Liver (tissue), 9 donors: ENCODE measurements around the gene WDR44. TPM values are rescaled to one million over a fixed set of nuclear protein-coding genes. Genes with fewer than 3 reads are reported as not detected.

Experiments
- DNase-seq: peaks from one replicate; pipeline ENCODE4 v3.0.0-alpha.2; 2017; ENCODE audit warnings: low spot score
- H3K27ac ChIP-seq, 2 donors: one replicate each; pipeline ENCODE4 v1.7.0; 2013; ENCODE audit warnings: inconsistent platforms in 2 of 2, low read length in 2 of 2, control low read depth in 1 of 2, low read depth in 1 of 2, mild to moderate bottlenecking in 1 of 2
- H3K27me3 ChIP-seq, 4 donors: one replicate each; pipeline versions ENCODE4 v1.6.1 to v1.7.0; 2013; ENCODE audit warnings: low read length in 3 of 4, inconsistent platforms in 1 of 4, mild to moderate bottlenecking in 1 of 4, moderate library complexity in 1 of 4; ENCODE audit not compliant: control insufficient read depth in 4 of 4, insufficient read depth in 4 of 4
- H3K36me3 ChIP-seq, 4 donors: one replicate each; pipeline versions ENCODE4 v1.6.1 to v1.7.0; 2013; ENCODE audit warnings: low read length in 3 of 4, mild to moderate bottlenecking in 3 of 4, low read depth in 1 of 4, moderate library complexity in 1 of 4; ENCODE audit not compliant: control insufficient read depth in 4 of 4, insufficient read depth in 3 of 4
- H3K4me1 ChIP-seq, 4 donors: one replicate each; pipeline versions ENCODE4 v1.6.1 to v1.7.0; 2013; ENCODE audit warnings: low read length in 3 of 4, mild to moderate bottlenecking in 3 of 4, moderate library complexity in 1 of 4; ENCODE audit not compliant: control insufficient read depth in 4 of 4, insufficient read depth in 4 of 4
- H3K4me3 ChIP-seq, 3 donors: one replicate each; pipeline versions ENCODE4 v1.6.1 to v1.7.0; 2013; ENCODE audit warnings: low read length in 3 of 3, control low read depth in 1 of 3, low read depth in 1 of 3, mild to moderate bottlenecking in 1 of 3
- H3K9ac ChIP-seq, 2 donors: one replicate each; pipeline ENCODE4 v1.7.0; 2013; ENCODE audit warnings: low read length in 2 of 2, mild to moderate bottlenecking in 2 of 2, moderate library complexity in 2 of 2, control low read depth in 1 of 2, low read depth in 1 of 2
- H3K9me3 ChIP-seq, 4 donors: one replicate each; pipeline versions ENCODE4 v1.6.1 to v1.7.0; 2013; ENCODE audit warnings: low read length in 3 of 4; ENCODE audit not compliant: control insufficient read depth in 4 of 4
- EGR1 ChIP-seq, 2 donors: IDR thresholded peaks; 2 replicates each; pipeline ENCODE4 v1.6.1; 2016 to 2018; ENCODE audit warnings: antibody characterized with exemption in 2 of 2, low read depth in 2 of 2
- FOXA1 ChIP-seq: IDR thresholded peaks from 2 replicates; pipeline ENCODE4 v1.6.1; 2016; ENCODE audit warnings: antibody characterized with exemption
- FOXA2 ChIP-seq: IDR thresholded peaks from 2 replicates; pipeline ENCODE4 v1.6.1; 2016; ENCODE audit warnings: antibody characterized with exemption
- GABPA ChIP-seq, 2 donors: IDR thresholded peaks in 1 of 2; conservative IDR thresholded peaks in 1 of 2; 2 replicates each; pipeline ENCODE4 v1.6.1; 2016; ENCODE audit warnings: antibody characterized with exemption in 2 of 2, mild to moderate bottlenecking in 1 of 2, moderate library complexity in 1 of 2
- HNF4A ChIP-seq, 2 donors: conservative IDR thresholded peaks; 2 replicates each; pipeline ENCODE4 v1.6.1; 2016; ENCODE audit warnings: antibody characterized with exemption in 2 of 2, mild to moderate bottlenecking in 2 of 2
- HNF4G ChIP-seq: IDR thresholded peaks from 2 replicates; pipeline ENCODE4 v1.6.1; 2016; ENCODE audit warnings: antibody characterized with exemption
- JUND ChIP-seq, 2 donors: IDR thresholded peaks; 2 replicates each; pipeline ENCODE4 v1.6.1; 2016; ENCODE audit warnings: antibody characterized with exemption in 2 of 2
- MAX ChIP-seq: IDR thresholded peaks from 2 replicates; pipeline ENCODE4 v1.6.1; 2016; ENCODE audit warnings: antibody characterized with exemption
- NR2F2 ChIP-seq: IDR thresholded peaks from 2 replicates; pipeline ENCODE4 v1.6.1; 2016; ENCODE audit warnings: antibody characterized with exemption
- RAD21 ChIP-seq, 2 donors: IDR thresholded peaks; 2 replicates each; pipeline ENCODE4 v1.6.1; 2016; ENCODE audit warnings: antibody characterized with exemption in 2 of 2, mild to moderate bottlenecking in 2 of 2
- REST ChIP-seq: IDR thresholded peaks from 2 replicates; pipeline ENCODE4 v1.6.1; 2016; ENCODE audit warnings: antibody characterized with exemption, mild to moderate bottlenecking
- RXRA ChIP-seq, 2 donors: IDR thresholded peaks; 2 replicates each; pipeline ENCODE4 v1.6.1; 2017 to 2018; ENCODE audit warnings: antibody characterized with exemption in 2 of 2, mild to moderate bottlenecking in 1 of 2
- SP1 ChIP-seq: IDR thresholded peaks from 2 replicates; pipeline ENCODE4 v1.6.1; 2018; ENCODE audit warnings: antibody characterized with exemption, mild to moderate bottlenecking
- TAF1 ChIP-seq: conservative IDR thresholded peaks from 2 replicates; pipeline ENCODE4 v1.6.1; 2016; ENCODE audit warnings: antibody characterized with exemption, mild to moderate bottlenecking
- YY1 ChIP-seq: IDR thresholded peaks from 2 replicates; pipeline ENCODE4 v1.6.1; 2016; ENCODE audit warnings: antibody characterized with exemption, mild to moderate bottlenecking
- ZBTB33 ChIP-seq: IDR thresholded peaks from 2 replicates; pipeline ENCODE4 v1.6.1; 2016; ENCODE audit warnings: antibody characterized with exemption
- WGBS: extraction: QIAGEN DNeasy Blood & Tissue Kit; methylation state at CpG from one replicate; pipeline ENCODE4 v1.1.7; 2013; 5-methylcytosine and 5-hydroxymethylcytosine counted together
- polyA plus RNA-seq, 2 donors: library from polyadenylated mRNA; stranded (reverse) in 1 of 2; unstranded in 1 of 2; fragments of 200-250 nt in 1 of 2; fragments of >200 nt in 1 of 2; fragmentation: Nextera tagmentation in 1 of 2; extraction: Ambion mirVana in 1 of 2; gene quantifications; one replicate each; pipeline versions ENCODE4 v1.2.1 to v1.2.3, GENCODE V29; 2013 to 2015
- total RNA-seq, 2 donors: library from RNA; depleted of rRNA; stranded (reverse); fragments of >200 nt; gene quantifications; one replicate each; pipeline ENCODE4 v1.2.3, GENCODE V29; 2014
- TF ChIP-seq, protein P1 (sequence below): fragments of 150-350 bp; IDR thresholded peaks from 2 replicates; pipeline ENCODE4 v1.5.1; 2017; ENCODE audit warnings: improper control_type of control experiment, low read depth, low read length; ENCODE audit not compliant: missing input control
- TF ChIP-seq, protein P2 (sequence below): IDR thresholded peaks from 2 replicates; pipeline ENCODE4 v1.6.1; 2016; ENCODE audit warnings: antibody characterized with exemption
- donor health status: healthy.
- donor health status: healthy.
- donor health status: healthy.
- donor health status: healthy.
- donor health status: healthy.

WDR44 gene
- total and polyA plus RNA-seq, 4 donors: 3.9 to 7.5 (median 5.5) TPM

- peaks cover 0 to 2% (median 0%) of the 10 kb centered on the region in 4 donors for H3K9me3 ChIP-seq
- WGBS: 93% methylated on average over 2 of the region's 2 CpGs
- H3K36me3 ChIP-seq: no peaks in the 10 kb centered on the region
- TF ChIP-seq FOXA1 (no peak), RAD21 (IDR thresholded peaks at IDR 0.05) (no peak), EGR1 (IDR thresholded peaks at IDR 0.05; ENCODE audit: low read depth in 2 of 2) (no peak), HNF4A (conservative IDR thresholded peaks at IDR 0.05) (no peak), ZBTB33 (no peak), YY1 (no peak), RXRA (IDR thresholded peaks at IDR 0.05) (no peak), JUND (IDR thresholded peaks at IDR 0.05) (no peak), REST (no peak), FOXA2 (no peak)
- TF ChIP-seq, protein P1, sequence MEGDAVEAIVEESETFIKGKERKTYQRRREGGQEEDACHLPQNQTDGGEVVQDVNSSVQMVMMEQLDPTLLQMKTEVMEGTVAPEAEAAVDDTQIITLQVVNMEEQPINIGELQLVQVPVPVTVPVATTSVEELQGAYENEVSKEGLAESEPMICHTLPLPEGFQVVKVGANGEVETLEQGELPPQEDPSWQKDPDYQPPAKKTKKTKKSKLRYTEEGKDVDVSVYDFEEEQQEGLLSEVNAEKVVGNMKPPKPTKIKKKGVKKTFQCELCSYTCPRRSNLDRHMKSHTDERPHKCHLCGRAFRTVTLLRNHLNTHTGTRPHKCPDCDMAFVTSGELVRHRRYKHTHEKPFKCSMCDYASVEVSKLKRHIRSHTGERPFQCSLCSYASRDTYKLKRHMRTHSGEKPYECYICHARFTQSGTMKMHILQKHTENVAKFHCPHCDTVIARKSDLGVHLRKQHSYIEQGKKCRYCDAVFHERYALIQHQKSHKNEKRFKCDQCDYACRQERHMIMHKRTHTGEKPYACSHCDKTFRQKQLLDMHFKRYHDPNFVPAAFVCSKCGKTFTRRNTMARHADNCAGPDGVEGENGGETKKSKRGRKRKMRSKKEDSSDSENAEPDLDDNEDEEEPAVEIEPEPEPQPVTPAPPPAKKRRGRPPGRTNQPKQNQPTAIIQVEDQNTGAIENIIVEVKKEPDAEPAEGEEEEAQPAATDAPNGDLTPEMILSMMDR: no peak
- no peaks in the 10 kb centered on the region for H3K4me1 ChIP-seq
- peaks cover 0 to 4% (median 0%) of the 10 kb centered on the region in 4 donors for H3K27me3 ChIP-seq
- H3K4me3 ChIP-seq: no peak overlapping the region
- DNase-seq: no peak
- no peak overlapping the region for H3K27ac ChIP-seq
- H3K9ac ChIP-seq: no peak overlapping the region
Observed at GRCh38 chrX:118315529-118315928, 30.4 kb upstream of the WDR44 start.

GRCh38 chrX:118324588-118324987, 21.3 kb upstream of the WDR44 start:
- no peaks in the 10 kb centered on the region for H3K36me3 ChIP-seq
- H3K27me3 ChIP-seq: no peaks in the 10 kb centered on the region
- no peak overlapping the region for H3K4me3 ChIP-seq
- H3K27ac ChIP-seq: no peak overlapping the region
- H3K9me3 ChIP-seq: no peaks in the 10 kb centered on the region
- no peak overlapping the region for H3K9ac ChIP-seq
- H3K4me1 ChIP-seq: no peaks in the 10 kb centered on the region
- WGBS: 77% methylated on average over 4 of the region's 4 CpGs
- DNase-seq: no peak
- TF ChIP-seq ZBTB33 (no peak), EGR1 (IDR thresholded peaks at IDR 0.05; ENCODE audit: low read depth in 2 of 2) (no peak), TAF1 (no peak), JUND (IDR thresholded peaks at IDR 0.05) (no peak), RAD21 (IDR thresholded peaks at IDR 0.05) (no peak), NR2F2 (no peak), MAX (no peak), FOXA1 (no peak), HNF4G (no peak), GABPA (IDR thresholded peaks at IDR 0.05 in 1 of 2, conservative IDR thresholded peaks at IDR 0.05 in 1 of 2) (no peak), SP1 (no peak), FOXA2 (no peak), HNF4A (conservative IDR thresholded peaks at IDR 0.05) (no peak), YY1 (no peak), RXRA (IDR thresholded peaks at IDR 0.05) (no peak)
- TF ChIP-seq, protein P1: no peak
- TF ChIP-seq, protein P2, sequence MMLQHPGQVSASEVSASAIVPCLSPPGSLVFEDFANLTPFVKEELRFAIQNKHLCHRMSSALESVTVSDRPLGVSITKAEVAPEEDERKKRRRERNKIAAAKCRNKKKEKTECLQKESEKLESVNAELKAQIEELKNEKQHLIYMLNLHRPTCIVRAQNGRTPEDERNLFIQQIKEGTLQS: no peak
